ENCODE measurements around the gene EFNA4. TPM values are rescaled to one million over a fixed set of nuclear protein-coding genes. Genes with fewer than 3 reads are reported as not detected.

EFNA4 gene
- total RNA-seq, 2 donors from 2014 or later: 1.9 to 2.8 TPM

- H3K27ac ChIP-seq: no peak overlapping the region
- no peak for TF ChIP-seq CTCF (IDR thresholded peaks at IDR 0.05)
- H3K9me3 ChIP-seq: no peaks in the 10 kb centered on the region
- ATAC-seq (ENCODE audit: insufficient number of reproducible peaks, low FRiP score, low read depth) (no peak), DNase-seq (ENCODE audit: low spot score) (no peak)
- no peak overlapping the region for H3K4me3 ChIP-seq
- H3K27me3 ChIP-seq (replicated peaks; ENCODE audit: insufficient read depth): no peaks in the 10 kb centered on the region
- peaks cover 0 to 4% of the 10 kb centered on the region in 2 donors for H3K4me1 ChIP-seq (ENCODE audit: control insufficient read depth in 1 of 2, low read depth in 2 of 2)
- H3K36me3 ChIP-seq: no peaks in the 10 kb centered on the region
Observed at GRCh38 chr1:155043793-155044192, 19.7 kb upstream of the EFNA4 start.

GRCh38 chr1:155044365-155044764 is 19.2 kb upstream of the EFNA4 start:
- DNase-seq (ENCODE audit: low spot score) (no peak), ATAC-seq (ENCODE audit: insufficient number of reproducible peaks, low FRiP score, low read depth) (no peak)
- Histone ChIP-seq H3K9me3 (no peaks in the 10 kb centered on the region), H3K4me1 (ENCODE audit: control insufficient read depth in 1 of 2, low read depth in 2 of 2) (peaks cover 0 to 4% of the 10 kb centered on the region in 2 donors), H3K27ac (peak overlapping the region in 1 of 2 donors; percentile 27), H3K4me3 (no peak overlapping the region), H3K36me3 (no peaks in the 10 kb centered on the region), H3K27me3 (replicated peaks; ENCODE audit: insufficient read depth) (no peaks in the 10 kb centered on the region)
- TF ChIP-seq CTCF (IDR thresholded peaks at IDR 0.05): no peak

GRCh38 chr1:155044812-155045657 is 18.5 kb upstream of the EFNA4 start:
- TF ChIP-seq CTCF (IDR thresholded peaks at IDR 0.05): peak; percentile 67
- no peak for DNase-seq (ENCODE audit: low spot score)
- Histone ChIP-seq H3K9me3 (no peaks in the 10 kb centered on the region), H3K27me3 (replicated peaks; ENCODE audit: insufficient read depth) (no peaks in the 10 kb centered on the region), H3K36me3 (no peaks in the 10 kb centered on the region), H3K4me1 (ENCODE audit: control insufficient read depth in 1 of 2, low read depth in 2 of 2) (peaks cover 5 to 11% of the 10 kb centered on the region in 2 donors), H3K27ac (peak overlapping the region in 1 of 2 donors; percentile 27), H3K4me3 (no peak overlapping the region)
- peak; percentile 53 for ATAC-seq (ENCODE audit: insufficient number of reproducible peaks, low FRiP score, low read depth)

- no peak for TF ChIP-seq CTCF (IDR thresholded peaks at IDR 0.05)
- Histone ChIP-seq H3K27ac (no peak overlapping the region), H3K9me3 (no peaks in the 10 kb centered on the region), H3K4me1 (ENCODE audit: control insufficient read depth in 1 of 2, low read depth in 2 of 2) (peaks cover 9 to 31% of the 10 kb centered on the region in 2 donors), H3K36me3 (no peaks in the 10 kb centered on the region), H3K4me3 (no peak overlapping the region), H3K27me3 (replicated peaks; ENCODE audit: insufficient read depth) (no peaks in the 10 kb centered on the region)
- DNase-seq (ENCODE audit: low spot score): no peak
- ATAC-seq (ENCODE audit: insufficient number of reproducible peaks, low FRiP score, low read depth): no peak
Observed at GRCh38 chr1:155048449-155049334, 14.8 kb upstream of the EFNA4 start.

All from thoracic aorta (tissue), 2 donors.